OCI-LY1 (cell line): ENCODE results near the gene BPIFB6.

ENCODE experiments used
- H2AFZ ChIP-seq: fragments of 200-600 bp; sonication (generic), shearing (Covaris generic); 2 replicates; pipeline ENCODE4 v1.6.0; 2014; ENCODE audit warnings: antibody characterized with exemption, mild to moderate bottlenecking, low read length
- H3F3A ChIP-seq: fragments of 200-600 bp; sonication (generic), shearing (Covaris generic); 2 replicates; pipeline ENCODE4 v1.6.0; 2014; ENCODE audit warnings: mild to moderate bottlenecking, antibody characterized with exemption, low read length, moderate library complexity; ENCODE audit not compliant: insufficient read depth
- H3K27ac ChIP-seq: fragments of 200-600 bp; sonication (generic); 2 replicates; pipeline ENCODE4 v1.5.1; 2014; ENCODE audit warnings: low read length, mixed run types, mild to moderate bottlenecking, low read depth; ENCODE audit not compliant: poor library complexity, severe bottlenecking
- H3K27me3 ChIP-seq: fragments of 200-600 bp; sonication (generic); 2 replicates; pipeline ENCODE4 v1.6.0; 2014; ENCODE audit warnings: antibody characterized with exemption, mild to moderate bottlenecking, low read length, moderate library complexity; ENCODE audit not compliant: insufficient read depth
- H3K36me3 ChIP-seq: fragments of 200-600 bp; sonication (generic); 2 replicates; pipeline ENCODE4 v1.6.1; 2014; ENCODE audit warnings: mild to moderate bottlenecking, antibody characterized with exemption, low read length, moderate library complexity, mixed read lengths; ENCODE audit not compliant: insufficient read depth
- H3K4me1 ChIP-seq: fragments of 200-600 bp; sonication (generic); 2 replicates; pipeline ENCODE4 v1.5.1; 2014; ENCODE audit warnings: mild to moderate bottlenecking, low read length, moderate library complexity; ENCODE audit not compliant: insufficient read depth, severe bottlenecking
- H3K4me2 ChIP-seq: fragments of 200-600 bp; sonication (generic), shearing (Covaris generic); 2 replicates; pipeline ENCODE4 v1.6.1; 2014; ENCODE audit warnings: low read length
- H3K4me3 ChIP-seq: fragments of 200-600 bp; sonication (generic); 2 replicates; pipeline ENCODE4 v1.5.1; 2014; ENCODE audit warnings: low read length, low read depth, mild to moderate bottlenecking, mixed read lengths; ENCODE audit not compliant: poor library complexity, severe bottlenecking
- H3K79me2 ChIP-seq: fragments of 200-600 bp; shearing (Covaris generic); 2 replicates; pipeline ENCODE4 v1.6.1; 2016; ENCODE audit warnings: mixed run types, low read length, mixed read lengths; ENCODE audit not compliant: insufficient read depth
- H3K9ac ChIP-seq: fragments of 200-600 bp; sonication (generic), shearing (Covaris generic); 2 replicates; pipeline ENCODE4 v1.6.1; 2014; ENCODE audit warnings: mild to moderate bottlenecking, low read length, mixed read lengths
- H3K9me2 ChIP-seq: fragments of 200-600 bp; sonication (generic), shearing (Covaris generic); 2 replicates; pipeline ENCODE4 v1.6.1; 2014; ENCODE audit warnings: low read depth, mild to moderate bottlenecking, low read length, mixed read lengths
- H3K9me3 ChIP-seq: fragments of 200-600 bp; shearing (Covaris generic); 2 replicates; pipeline ENCODE4 v1.6.1; 2014; ENCODE audit warnings: low read length, mixed read lengths
- H4K20me1 ChIP-seq: fragments of 200-600 bp; sonication (generic), shearing (Covaris generic); 2 replicates; pipeline ENCODE4 v1.6.0; 2016; ENCODE audit warnings: mild to moderate bottlenecking, low read length; ENCODE audit not compliant: insufficient read depth
- EZH2 ChIP-seq: fragments of 200-600 bp; sonication (generic), shearing (Covaris generic); IDR thresholded peaks from 2 replicates; pipeline ENCODE4 v1.8.0; 2017; ENCODE audit warnings: borderline replicate concordance, mixed run types, mild to moderate bottlenecking, antibody characterized with exemption, low read length, moderate library complexity, mixed read lengths
- TF ChIP-seq, protein P1 (sequence below): fragments of 200-600 bp; sonication (generic), shearing (Covaris generic); IDR thresholded peaks from 2 replicates; pipeline ENCODE4 v1.5.1; 2017; ENCODE audit warnings: mild to moderate bottlenecking, antibody characterized with exemption, low read length, moderate library complexity, mixed read lengths

Gene BPIFB6

DNA sequence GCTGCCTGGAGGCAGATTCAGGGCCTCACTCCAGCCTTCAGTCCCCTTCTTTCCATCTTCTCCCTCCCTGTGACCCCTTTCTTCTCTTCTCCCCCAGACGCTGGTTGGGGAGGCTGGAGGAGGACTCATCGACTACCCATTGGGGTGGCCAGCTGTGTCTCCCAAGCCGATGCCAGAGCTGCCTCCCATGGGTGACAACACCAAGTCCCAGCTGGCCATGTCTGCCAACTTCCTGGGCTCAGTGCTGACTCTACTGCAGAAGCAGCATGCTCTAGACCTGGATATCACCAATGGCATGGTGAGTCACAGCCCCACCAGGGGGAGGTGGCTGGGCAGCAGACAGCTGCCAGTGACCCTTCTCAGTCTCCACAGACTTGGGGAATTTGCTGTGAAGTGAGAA, 60.9 kb downstream of the BPIFB6 start:
- H3K4me1 ChIP-seq: no peaks in the 10 kb centered on the region
- no peaks in the 10 kb centered on the region for H3F3A ChIP-seq
- no peak overlapping the region for H3K4me2 ChIP-seq
- H2AFZ ChIP-seq: no peak overlapping the region
- no peak overlapping the region for H3K4me3 ChIP-seq
- no peaks in the 10 kb centered on the region for H3K9me2 ChIP-seq
- TF ChIP-seq EZH2: no peak
- TF ChIP-seq, protein P1, sequence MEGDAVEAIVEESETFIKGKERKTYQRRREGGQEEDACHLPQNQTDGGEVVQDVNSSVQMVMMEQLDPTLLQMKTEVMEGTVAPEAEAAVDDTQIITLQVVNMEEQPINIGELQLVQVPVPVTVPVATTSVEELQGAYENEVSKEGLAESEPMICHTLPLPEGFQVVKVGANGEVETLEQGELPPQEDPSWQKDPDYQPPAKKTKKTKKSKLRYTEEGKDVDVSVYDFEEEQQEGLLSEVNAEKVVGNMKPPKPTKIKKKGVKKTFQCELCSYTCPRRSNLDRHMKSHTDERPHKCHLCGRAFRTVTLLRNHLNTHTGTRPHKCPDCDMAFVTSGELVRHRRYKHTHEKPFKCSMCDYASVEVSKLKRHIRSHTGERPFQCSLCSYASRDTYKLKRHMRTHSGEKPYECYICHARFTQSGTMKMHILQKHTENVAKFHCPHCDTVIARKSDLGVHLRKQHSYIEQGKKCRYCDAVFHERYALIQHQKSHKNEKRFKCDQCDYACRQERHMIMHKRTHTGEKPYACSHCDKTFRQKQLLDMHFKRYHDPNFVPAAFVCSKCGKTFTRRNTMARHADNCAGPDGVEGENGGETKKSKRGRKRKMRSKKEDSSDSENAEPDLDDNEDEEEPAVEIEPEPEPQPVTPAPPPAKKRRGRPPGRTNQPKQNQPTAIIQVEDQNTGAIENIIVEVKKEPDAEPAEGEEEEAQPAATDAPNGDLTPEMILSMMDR: no peak
- H3K27me3 ChIP-seq: 0 out of 2 replicates have a peak, but pooled peaks cover 3% of the 10 kb centered on the region
- H3K79me2 ChIP-seq: no peaks in the 10 kb centered on the region
- H3K36me3 ChIP-seq: no peaks in the 10 kb centered on the region
- no peak overlapping the region for H3K9ac ChIP-seq
- H3K27ac ChIP-seq: no peak overlapping the region
- no peaks in the 10 kb centered on the region for H3K9me3 ChIP-seq
- H4K20me1 ChIP-seq: no peaks in the 10 kb centered on the region

DNA sequence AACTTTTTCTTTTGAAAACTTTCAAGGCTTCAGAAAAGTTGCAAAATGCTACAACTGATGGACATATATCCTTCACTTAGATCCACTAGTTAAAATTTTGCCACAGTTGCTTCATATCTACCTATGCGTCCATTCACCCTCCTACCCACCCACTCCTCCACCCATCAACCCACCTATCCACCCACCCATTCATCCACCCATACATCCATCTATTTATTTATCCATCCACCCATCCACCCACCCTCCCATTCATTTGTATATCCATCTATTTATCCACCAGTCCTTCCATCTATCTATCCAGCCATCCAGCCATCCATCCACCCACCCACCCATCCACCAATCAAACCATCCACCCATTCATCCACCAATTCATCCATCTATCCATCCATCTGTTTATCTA, 61.6 kb downstream of the BPIFB6 start:
- H2AFZ ChIP-seq: no peak overlapping the region
- no peaks in the 10 kb centered on the region for H3K9me2 ChIP-seq
- H3K9me3 ChIP-seq: no peaks in the 10 kb centered on the region
- no peak overlapping the region for H3K4me2 ChIP-seq
- H3K27ac ChIP-seq: no peak overlapping the region
- H3K9ac ChIP-seq: no peak overlapping the region
- no peaks in the 10 kb centered on the region for H3F3A ChIP-seq
- no peak overlapping the region for H3K4me3 ChIP-seq
- no peaks in the 10 kb centered on the region for H4K20me1 ChIP-seq
- H3K36me3 ChIP-seq: no peaks in the 10 kb centered on the region
- H3K79me2 ChIP-seq: no peaks in the 10 kb centered on the region
- H3K4me1 ChIP-seq: no peaks in the 10 kb centered on the region
- TF ChIP-seq EZH2: no peak
- TF ChIP-seq, protein P1: no peak
- 0 out of 2 replicates have a peak, but pooled peaks cover 3% of the 10 kb centered on the region for H3K27me3 ChIP-seq

DNA sequence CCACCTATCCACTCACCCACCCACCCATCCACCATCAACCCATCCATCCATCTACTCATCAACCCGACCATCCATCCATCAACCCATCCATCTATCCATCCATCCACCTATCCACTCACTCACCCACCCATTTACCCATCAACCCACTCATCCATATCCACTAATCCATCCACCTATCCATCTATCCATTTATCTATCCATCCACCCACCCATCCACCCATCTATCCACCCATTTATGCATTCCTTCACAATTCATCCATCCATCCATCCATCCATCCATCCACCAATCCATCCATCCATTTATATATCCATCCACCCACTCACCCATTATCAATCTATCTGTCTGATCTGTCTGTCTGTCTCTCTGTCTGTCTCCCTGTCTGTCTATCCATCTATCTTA, 62.1 kb downstream of the BPIFB6 start:
- no peaks in the 10 kb centered on the region for H3K9me2 ChIP-seq
- H2AFZ ChIP-seq: no peak overlapping the region
- no peaks in the 10 kb centered on the region for H3K4me1 ChIP-seq
- H3K27ac ChIP-seq: no peak overlapping the region
- no peaks in the 10 kb centered on the region for H3F3A ChIP-seq
- no peaks in the 10 kb centered on the region for H3K79me2 ChIP-seq
- H3K36me3 ChIP-seq: no peaks in the 10 kb centered on the region
- H3K4me2 ChIP-seq: no peak overlapping the region
- H3K9me3 ChIP-seq: no peaks in the 10 kb centered on the region
- TF ChIP-seq, protein P1: no peak
- TF ChIP-seq EZH2: no peak
- H3K27me3 ChIP-seq: 0 out of 2 replicates have a peak, but pooled peaks cover 3% of the 10 kb centered on the region
- H3K4me3 ChIP-seq: no peak overlapping the region
- no peak overlapping the region for H3K9ac ChIP-seq
- H4K20me1 ChIP-seq: no peaks in the 10 kb centered on the region
